HG02885 (cell line): ENCODE results near the gene NTPCR.
A peak's percentile ranks its signal among the peaks of the same experiment; 100 is the strongest.
"Not testable (repeated sequence)": the region's sequence is repeated elsewhere in the genome, so short reads cannot be mapped to it uniquely, and the experiment has no call there.

Source experiments
- ATAC-seq: cut with Tn5 transposase; IDR thresholded peaks from one replicate; pipeline ENCODE4 v1.9.1; 2021; ENCODE audit warnings: mild to moderate bottlenecking; ENCODE audit not compliant: unreplicated experiment, poor library complexity

The NTPCR gene

DNA sequence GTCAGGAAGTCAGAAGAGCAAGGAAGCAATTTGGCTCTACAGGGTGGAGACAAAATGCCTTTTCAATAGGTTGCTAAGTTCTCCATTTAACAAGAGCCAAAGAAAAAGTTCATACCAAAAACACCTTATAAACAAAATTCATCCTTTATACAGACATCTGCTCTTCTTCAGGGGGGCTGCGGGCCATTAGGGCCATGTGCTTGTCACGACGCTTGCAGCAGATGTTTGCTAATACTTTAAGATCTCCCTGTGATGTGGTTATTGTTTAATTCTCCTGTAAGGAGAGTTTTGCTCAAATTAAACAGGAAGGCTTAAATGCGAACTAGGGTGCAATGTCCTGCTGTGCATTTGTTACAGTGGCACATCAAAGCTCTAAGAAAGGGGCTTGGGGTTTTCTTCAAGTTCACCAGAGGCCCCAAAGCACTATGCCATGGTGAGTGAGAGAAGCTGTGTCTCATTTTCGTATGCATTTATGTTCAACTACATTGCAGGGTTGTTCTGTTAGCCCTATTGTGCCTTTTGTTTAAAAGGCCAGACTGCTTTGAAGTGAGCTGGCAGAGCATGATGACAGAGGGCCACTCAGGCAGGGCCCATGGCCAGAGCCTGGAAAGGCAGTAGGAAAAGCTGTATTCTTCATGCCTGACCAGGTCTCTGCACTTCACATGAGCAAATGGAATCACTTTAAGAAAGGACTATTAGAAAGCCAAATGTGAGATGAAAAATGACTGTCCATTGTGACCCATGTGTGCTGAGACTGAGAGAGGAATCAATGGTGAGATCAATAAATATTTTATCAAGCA, 24.8 kb upstream of the NTPCR start:
- no peak for ATAC-seq

DNA sequence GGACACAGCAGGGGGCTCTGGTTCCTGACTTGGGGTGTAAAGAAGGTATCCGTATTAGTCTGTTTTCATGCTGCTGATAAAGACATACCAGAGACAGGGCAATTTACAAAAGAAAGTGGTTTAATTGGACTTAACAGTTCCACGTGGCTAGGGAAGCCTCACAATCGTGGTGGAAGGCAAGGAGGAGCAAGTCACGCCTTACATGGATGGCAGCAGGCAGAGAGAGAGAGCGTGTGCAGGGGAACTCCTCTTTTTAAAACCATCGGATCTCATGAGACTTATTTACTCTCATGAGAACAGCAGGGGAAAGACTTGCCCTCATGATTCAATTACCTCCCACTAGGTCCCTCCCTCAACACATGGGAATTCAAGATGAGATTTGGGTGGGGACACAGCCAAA, 23.2 kb upstream of the NTPCR start:
- not testable (repeated sequence) for ATAC-seq

DNA sequence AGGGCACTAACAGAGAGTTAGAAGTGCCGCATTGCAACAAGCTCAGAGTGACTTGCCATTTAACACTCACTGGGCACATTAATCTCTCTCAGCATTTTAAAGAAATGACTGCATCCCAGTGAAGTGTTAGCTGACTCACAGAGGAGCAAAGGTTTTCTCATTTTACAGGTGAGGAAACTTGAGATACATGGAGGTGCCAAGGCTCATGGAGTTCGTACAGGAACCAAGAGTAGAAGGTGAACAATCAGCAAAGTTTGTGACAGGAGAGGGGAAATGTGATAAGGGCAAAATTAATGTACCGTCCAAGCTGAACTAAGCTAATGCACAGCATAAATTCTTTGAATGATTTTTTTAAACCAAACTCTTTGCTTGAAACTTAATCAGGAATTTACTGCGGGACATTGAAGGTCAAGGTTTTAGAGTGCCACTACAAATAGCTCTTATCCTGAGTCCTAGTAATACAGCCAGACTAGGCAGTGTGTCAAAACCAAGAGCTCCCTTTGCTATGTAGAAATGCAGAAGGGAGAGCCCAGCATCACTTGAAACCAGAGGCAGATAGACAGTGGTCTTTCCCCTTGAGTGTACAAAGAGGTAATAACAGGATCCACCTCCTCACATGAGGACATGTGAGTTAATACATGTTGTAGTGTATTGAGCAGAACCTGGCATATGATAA, 22.4 kb upstream of the NTPCR start:
- ATAC-seq = no peak

DNA sequence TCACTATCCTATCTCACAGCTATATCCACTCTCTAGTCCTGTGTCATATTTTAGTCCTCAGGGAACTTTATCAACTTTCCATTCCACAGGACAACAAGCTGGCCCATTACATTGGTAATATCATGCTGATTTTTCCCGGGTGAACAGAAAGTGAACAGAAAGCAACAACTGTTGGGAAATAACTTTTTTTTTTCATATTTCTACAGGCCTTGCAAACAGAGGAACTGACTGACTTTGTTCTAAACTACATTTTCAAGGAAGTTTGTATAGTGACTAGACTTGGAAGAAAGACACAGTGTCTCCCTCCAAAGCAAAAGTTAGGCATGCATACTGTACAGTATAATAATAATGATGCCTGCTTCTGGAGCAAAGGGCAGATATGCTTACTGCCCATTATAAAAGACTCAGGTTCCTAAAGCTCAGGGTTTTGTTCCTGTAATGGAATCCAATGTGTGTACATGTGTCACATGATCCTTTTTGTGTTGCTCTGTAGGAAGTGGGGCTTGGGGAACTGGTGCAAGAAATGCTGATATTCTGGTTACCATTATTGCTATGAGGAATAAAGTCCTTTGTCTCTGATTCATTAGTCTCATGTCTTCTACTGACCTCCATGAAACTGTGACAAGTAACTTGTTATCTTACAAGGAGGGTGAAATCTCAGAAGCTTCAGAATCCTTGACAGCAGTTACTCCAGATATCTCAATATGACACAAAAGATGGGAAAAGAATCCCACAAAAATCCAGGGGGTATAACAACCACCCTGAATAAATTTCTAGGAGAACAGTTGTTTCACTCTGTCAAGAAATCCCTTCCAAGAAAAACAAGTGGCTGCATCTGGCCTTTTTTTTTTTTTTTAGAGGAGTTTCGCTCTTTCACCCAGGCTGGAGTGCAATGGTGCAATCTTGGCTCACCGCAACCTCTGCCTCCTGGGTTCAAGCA, 17.7 kb upstream of the NTPCR start:
- no peak for ATAC-seq

DNA sequence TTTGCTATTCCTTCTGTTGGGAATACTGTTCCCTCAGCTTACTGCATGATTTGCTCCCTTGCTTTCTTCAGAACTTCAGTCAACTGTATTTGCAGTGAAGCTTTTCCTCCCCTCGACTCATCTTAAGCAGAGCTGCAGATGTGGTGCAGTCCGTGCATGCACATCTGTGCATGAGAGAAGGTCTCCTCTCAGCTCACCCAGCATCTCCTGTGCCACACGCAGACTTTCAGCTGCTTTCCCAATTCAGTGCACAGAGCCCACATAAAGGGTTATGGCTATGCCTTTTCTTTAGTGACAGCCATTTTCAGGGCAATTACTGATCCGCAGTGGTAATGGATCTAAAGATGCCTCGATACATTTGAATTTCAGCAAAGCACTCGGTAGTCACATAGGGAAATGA, 13.5 kb upstream of the NTPCR start:
- no peak for ATAC-seq

DNA sequence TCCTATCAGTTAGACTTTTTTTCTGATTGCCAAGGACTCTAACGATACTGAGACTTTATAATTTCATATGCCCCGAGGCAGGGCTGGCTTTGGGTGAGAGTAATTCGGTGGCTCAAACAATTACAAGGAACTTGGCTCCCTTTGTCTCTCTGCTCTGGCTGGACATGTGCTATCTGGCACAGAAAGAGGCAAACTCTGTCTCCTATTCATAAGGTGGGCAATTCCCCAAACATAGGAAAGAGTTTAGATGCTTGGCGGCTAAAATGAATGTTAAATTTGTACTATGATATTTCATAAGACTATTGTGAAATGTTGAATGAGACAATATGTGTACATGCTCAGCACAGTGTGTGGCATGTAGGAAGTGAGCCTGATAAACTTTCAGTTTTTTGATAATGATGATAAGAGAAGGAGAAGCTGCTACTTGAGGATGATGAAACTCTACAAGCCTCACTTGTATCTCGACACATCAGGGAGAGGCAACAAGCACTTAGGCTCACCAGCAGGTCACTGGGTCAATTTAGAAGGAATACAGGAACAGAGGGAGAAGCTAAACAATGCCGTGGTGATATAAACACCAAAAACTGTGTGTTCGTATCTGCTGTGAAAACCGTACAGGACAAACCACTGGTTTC, 12.6 kb upstream of the NTPCR start:
- ATAC-seq = no peak

DNA sequence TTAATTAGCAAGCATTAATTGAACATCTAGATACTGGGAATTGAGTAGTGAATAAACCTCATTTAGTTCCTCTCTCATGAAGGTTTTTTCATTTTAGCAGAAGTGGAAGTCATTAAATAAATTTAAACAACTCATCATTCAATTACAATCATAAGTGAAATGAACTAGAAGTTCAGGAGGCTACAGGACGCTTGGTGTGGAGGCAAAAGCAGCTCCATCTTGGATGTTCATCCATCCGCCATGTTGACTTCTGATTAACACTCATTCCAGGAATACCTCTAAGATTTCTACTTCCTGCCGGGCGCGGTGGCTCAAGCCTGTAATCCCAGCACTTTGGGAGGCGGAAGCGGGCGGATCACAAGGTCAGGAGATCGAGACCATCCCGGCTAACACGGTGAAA, 11.5 kb upstream of the NTPCR start:
- ATAC-seq = no peak

DNA sequence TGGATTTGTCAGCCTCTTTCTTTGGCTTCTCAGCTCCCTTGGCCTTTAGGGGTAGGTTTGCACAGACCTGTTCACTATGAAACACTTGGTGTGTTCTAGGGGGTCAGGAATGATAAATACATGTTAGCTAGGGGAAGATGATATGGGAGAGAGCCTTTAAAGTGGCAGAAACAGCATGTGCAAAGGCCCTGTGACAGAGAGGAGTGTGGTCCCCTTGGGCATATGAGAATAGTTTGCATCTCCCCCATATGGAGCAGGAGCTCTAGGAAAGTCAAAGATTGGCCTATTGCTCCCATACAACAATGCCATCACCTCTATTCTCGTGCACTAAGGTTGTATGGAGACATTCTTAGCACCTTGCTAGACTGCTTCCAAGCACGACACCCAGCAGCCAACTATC, 10.7 kb upstream of the NTPCR start:
- no peak for ATAC-seq

DNA sequence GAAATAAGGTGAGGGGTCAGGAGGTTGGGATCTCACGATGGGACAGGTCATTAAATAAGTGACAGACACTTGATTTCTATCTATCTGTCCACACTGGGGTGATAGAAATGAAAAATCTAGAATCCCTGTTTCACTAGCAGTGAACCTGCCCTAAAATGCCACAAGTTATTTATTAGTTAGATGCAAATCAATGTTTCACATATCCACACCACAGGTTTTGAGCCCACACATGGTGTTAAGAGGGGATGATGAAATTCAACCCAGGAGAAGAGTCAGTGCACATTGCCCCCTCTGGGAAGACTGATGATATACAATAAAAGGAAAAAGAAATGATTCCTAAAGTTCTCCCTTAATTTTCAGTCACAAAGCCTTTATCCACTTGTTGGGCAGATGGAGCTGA, 10.1 kb upstream of the NTPCR start:
- ATAC-seq = no peak

DNA sequence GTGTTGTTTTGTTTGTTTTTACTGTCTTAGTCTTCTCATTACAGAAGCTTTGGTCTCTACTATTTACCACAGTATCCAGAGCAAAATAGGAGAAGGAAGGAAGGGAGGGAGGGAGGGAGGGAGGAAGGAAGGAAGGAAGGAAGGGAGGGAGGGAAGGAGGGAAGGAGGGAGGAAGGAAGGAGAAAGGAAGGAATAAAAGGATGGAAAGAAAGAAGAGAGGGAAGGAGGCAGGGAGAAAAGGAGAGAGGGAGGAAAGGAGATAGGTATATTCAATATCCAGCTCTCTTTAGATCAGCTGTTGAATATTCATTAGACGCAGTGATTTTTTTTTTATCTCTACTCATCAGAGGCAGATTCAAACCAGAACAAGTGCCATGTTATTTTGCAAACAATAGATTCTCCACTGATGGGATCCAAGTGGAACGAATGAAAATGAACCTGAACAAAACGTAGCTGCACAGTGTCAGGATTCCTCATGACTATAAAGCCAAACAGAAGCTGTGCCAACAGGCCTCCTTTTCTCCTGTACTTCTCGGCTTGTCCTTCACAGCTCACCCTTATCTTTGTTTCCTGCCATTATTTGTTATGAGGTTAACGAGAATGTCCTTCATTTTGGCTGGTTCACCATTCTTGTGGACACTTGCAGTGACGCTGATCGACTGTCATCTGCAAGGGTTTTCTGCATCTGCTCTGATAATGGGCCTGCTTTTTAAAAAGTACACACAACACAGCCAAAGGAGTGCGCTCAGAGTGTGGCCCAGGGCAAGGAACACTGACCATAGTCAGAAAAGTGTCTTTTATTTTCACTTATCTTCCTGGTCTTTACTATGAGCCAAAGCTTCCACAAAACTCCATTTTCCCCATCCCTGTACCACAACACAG, 7.8 kb upstream of the NTPCR start:
- no peak for ATAC-seq

DNA sequence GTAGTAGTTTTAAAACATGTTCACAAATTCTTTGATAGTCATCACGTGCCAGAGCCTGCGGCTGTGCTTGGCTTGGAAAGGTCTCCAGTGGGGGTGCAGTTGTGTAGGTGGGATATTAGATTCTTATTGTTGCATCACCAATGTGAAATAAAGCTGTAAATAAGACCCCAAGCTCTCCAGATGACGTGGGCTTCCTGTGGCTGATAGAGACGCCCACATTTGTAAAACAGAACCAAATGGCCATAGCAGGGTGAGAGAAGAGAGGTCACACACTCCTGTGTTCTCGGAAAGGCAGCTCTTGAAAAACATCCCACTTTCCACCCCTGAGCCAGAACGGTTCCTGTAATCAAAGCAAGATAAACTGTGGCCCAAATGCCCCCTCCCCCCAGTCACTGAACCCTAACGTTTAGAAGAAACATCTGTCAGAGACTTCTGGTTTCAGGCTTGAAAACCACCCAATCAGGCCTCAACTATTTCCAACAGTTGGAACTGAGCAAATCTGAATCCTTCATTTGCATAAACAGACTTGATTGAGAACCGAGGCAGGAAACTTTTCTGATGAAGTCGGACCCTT, 6.6 kb upstream of the NTPCR start:
- peak; percentile 65 for ATAC-seq

DNA sequence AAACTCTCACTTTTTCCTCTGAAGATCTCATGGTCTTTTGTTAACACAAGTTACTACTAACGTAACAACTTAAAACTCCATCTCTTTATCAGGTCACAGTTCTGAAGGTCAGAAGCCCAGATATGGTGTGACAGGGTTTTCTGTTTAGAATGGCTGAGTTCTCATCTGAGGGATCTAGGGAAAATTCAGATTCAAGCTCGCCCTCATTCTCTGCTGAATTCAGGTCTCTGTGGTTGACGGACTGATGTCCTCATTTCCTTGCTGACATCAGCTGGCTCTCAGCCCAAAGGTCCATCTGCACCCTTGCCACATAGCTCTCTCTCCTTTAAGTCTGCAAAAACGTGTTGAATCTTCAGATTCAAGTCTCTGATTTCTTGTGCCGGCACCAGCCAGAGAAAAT, 6.1 kb upstream of the NTPCR start:
- ATAC-seq = no peak

DNA sequence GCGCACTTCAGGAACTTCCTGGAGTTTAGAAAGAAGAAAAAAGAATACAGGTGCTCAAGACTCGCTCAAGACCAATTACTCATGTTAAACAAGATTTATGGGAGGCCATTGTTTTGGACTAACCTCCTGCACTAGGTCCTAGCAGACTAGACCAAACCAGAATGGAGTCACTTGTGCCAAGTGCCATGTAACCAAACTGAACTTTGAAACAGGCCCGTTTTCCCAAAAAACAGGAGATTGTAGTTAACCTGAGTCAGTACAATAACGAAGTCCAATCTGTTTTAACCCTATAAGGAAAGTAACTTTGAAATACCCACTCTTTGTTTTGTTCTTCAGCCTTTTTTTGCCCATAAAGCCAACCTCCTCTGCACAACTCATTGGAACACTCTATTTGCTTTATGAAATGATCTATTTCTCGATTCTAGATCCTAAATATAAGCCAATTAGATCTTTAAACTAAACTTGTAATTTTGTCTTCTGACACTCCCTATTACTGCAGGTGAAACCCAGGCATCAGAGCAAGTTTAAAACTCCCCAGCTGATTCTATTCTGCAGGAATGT, 695 bp upstream of the NTPCR start:
- ATAC-seq = no peak

DNA sequence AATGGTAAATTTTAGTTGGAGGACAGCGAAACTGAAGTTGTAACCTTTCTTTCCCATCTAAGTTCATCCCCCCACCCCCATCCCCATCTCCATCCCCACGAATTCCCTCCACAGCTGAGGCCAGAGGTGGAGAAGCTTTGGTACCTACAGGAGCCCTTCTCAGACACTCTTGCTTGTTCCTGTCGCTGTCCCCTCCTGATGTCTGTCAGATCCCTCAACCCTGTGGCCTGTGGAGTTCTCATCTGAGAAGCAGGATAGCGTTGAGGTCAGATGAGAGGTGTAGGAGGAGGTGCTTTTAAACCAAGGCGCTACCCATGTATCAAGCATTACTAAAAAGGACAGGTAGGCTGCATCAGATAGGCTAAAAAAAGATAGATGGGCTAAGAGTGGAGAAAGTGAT, 769 bp downstream of the NTPCR start:
- no peak for ATAC-seq

DNA sequence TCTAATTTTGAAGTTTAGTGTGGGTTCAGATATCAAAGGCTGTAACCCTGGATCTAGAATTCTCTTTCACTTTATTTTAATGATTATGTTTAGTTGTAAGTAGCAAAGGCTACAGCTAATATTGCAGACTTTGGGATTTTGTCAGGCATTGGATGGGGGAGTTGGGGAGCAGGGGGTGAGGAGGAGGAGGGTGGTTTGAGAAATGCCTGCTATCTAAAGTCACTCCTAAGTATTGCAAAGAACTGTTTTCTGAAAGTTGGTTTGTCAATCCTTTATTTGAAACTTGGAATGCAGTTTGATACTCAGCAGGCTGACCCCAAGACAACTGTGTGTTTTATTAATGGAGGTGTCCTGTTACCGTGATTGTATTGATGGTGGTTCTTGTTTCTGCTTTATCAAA, 1.2 kb downstream of the NTPCR start:
- ATAC-seq = no peak

DNA sequence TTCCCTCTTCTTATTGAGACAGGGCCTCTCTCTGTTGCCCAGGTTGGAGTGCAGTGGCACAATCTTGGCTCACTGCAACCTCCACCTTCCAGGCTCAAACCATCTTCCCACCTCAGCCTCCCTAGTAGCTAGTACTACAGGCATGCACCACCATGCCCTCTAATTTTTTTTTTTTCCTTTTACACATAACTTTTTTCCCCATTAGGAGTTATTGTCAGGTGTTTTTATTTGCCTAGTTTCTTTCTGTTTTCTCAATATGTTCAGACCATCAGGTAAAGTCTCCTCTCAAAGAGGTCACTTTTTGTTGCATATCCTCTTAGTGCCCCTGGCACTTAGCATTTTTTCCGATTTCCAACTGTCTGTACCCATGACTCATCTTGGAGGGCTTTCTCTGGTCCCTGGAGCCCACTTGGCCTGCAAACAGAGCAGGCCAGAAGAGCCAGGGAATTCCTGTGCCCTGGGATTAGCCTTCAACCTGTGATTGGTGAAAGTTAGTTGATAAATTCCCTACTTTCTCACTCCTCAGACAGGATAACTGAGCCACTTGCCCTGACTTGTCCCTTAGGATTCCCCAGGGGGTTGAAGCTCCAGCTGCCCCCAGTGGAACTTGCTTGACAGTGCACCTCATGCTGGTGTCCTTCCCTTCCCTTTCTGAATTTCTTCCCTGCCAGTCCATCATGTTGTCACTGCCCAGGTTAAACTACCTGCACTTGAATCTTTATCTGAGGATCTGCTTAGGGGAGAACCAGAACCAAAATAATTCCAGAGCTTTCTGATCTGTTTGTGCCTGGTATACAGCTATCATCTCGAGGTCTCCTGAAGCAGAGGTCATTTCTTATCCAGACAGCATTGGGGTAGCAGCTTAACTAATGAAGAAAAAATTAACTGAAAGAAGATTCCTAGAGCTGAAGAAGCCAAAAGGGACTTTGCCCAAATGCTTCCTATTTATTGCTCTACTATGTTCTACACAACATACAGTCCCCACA, 2.4 kb downstream of the NTPCR start:
- ATAC-seq = peak; percentile 57

DNA sequence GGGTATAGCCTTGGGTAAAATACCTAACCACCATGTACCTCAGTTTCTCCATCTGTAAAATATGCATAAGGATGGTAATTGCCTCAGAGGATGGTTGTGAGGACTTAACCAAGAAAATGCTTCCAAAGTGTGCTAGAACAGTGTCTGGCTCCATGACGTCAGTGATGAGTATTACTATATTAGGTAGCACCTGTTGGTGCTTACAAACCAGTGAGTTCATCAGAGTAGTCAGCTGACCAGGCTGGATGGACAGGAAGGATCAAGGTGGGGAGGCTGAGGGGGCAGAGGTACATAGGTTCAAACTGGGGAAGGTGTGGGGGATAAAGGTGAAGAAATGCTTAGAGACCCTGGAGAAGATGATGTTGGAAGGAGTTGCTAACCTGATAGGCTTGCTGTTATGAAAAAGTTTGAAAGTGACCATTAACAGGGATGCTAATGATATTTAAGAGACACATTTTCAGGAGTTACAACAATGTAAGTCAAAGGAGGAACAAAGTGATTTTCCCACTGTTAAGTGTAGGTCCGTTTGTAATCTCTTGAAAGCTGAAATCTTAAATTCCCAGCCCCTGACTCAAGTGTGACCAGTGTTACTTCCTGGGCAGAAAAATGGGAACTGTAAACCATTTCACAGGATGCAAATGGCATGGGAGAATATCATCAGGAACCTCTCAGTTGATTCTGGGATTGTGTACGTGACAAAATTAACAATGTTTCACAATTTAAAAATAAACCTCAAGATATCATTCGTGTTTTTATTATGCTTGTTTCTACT, 4.4 kb downstream of the NTPCR start:
- ATAC-seq = no peak
